ENCODE results near the gene GRB10. TPM values are rescaled to one million over a fixed set of nuclear protein-coding genes. Genes with fewer than 3 reads are reported as not detected.

GRB10 gene
- total and polyA plus RNA-seq, 5 donors from 2014 or later = 0.25 to 2.3 TPM; not detected in 3

GRCh38 chr7:50783303-50783702, 607 bp upstream of the GRB10 start:
- Mint-ChIP-seq H3K4me3 (peak overlapping the region in 2 of 4 donors; percentile 68 to 85), H3K27ac (no peak overlapping the region), H3K9me3 (peaks cover 0 to 13% (median 2%) of the 10 kb centered on the region in 7 donors), H3K36me3 (no peaks in the 10 kb centered on the region), H3K4me1 (peaks cover 0 to 18% (median 8%) of the 10 kb centered on the region in 4 donors), H3K27me3 (peaks cover 63% of the 10 kb centered on the region)
- Histone ChIP-seq H3K4me3 (ENCODE audit: low read depth, low read length) (no peak overlapping the region), H3K27me3 (ENCODE audit: control insufficient read depth, insufficient read depth, low read length) (peaks cover 10% of the 10 kb centered on the region), H3K4me1 (ENCODE audit: control insufficient read depth, insufficient read depth, low read length, poor library complexity, severe bottlenecking) (no peaks in the 10 kb centered on the region), H3K27ac (ENCODE audit: insufficient read depth, low read length, poor library complexity, severe bottlenecking) (no peak overlapping the region), H3K36me3 (ENCODE audit: control insufficient read depth, insufficient read depth, low read length) (no peaks in the 10 kb centered on the region), H3K9me3 (ENCODE audit: control insufficient read depth in 2 of 2, low read length in 2 of 2) (peaks cover 0 to 1% of the 10 kb centered on the region in 2 experiments)
- ATAC-seq (ENCODE audit: low read depth in 2 of 2) (no peak), DNase-seq (no peak)

- ATAC-seq (ENCODE audit: low read depth in 2 of 2) (no peak), DNase-seq (no peak)
- no peaks in the 10 kb centered on the region for H3K9me3 ChIP-seq (ENCODE audit: control insufficient read depth in 2 of 2, low read length in 2 of 2)
- Mint-ChIP-seq H3K36me3 (no peaks in the 10 kb centered on the region), H3K27me3 (peaks cover 48% of the 10 kb centered on the region), H3K9me3 (peaks cover 0 to 3% (median 0%) of the 10 kb centered on the region in 7 donors), H3K27ac (no peak overlapping the region), H3K4me1 (peaks cover 0 to 18% (median 8%) of the 10 kb centered on the region in 4 donors), H3K4me3 (peak overlapping the region in 2 of 4 donors; percentile 5 to 69)
- H3K27me3 ChIP-seq (ENCODE audit: control insufficient read depth, insufficient read depth, low read length) = peaks cover 10% of the 10 kb centered on the region
- H3K27ac ChIP-seq (ENCODE audit: insufficient read depth, low read length, poor library complexity, severe bottlenecking) = no peak overlapping the region
- H3K4me1 ChIP-seq (ENCODE audit: control insufficient read depth, insufficient read depth, low read length, poor library complexity, severe bottlenecking) = no peaks in the 10 kb centered on the region
- H3K36me3 ChIP-seq (ENCODE audit: control insufficient read depth, insufficient read depth, low read length) = no peaks in the 10 kb centered on the region
- H3K4me3 ChIP-seq (ENCODE audit: low read depth, low read length) = no peak overlapping the region
Observed at GRCh38 chr7:50781381-50782293, 1.1 kb downstream of the GRB10 start.

- Histone ChIP-seq H3K4me1 (ENCODE audit: control insufficient read depth, insufficient read depth, low read length, poor library complexity, severe bottlenecking) (no peaks in the 10 kb centered on the region), H3K27ac (ENCODE audit: insufficient read depth, low read length, poor library complexity, severe bottlenecking) (no peak overlapping the region), H3K36me3 (ENCODE audit: control insufficient read depth, insufficient read depth, low read length) (no peaks in the 10 kb centered on the region), H3K9me3 (ENCODE audit: control insufficient read depth in 2 of 2, low read length in 2 of 2) (no peaks in the 10 kb centered on the region), H3K27me3 (ENCODE audit: control insufficient read depth, insufficient read depth, low read length) (peaks cover 10% of the 10 kb centered on the region), H3K4me3 (ENCODE audit: low read depth, low read length) (no peak overlapping the region)
- no peaks in the 10 kb centered on the region for H3K36me3 Mint-ChIP-seq
- ATAC-seq (ENCODE audit: low read depth in 2 of 2) = no peak
- no peak overlapping the region for H3K27ac Mint-ChIP-seq
- H3K27me3 Mint-ChIP-seq = peaks cover 39% of the 10 kb centered on the region
- DNase-seq = no peak
- peaks cover 0 to 18% (median 8%) of the 10 kb centered on the region in 4 donors for H3K4me1 Mint-ChIP-seq
- no peak overlapping the region for H3K4me3 Mint-ChIP-seq
- peaks cover 0 to 3% (median 0%) of the 10 kb centered on the region in 7 donors for H3K9me3 Mint-ChIP-seq
Observed at GRCh38 chr7:50780436-50780835, 2.3 kb downstream of the GRB10 start.

GRCh38 chr7:50779427-50779826, 3.3 kb downstream of the GRB10 start:
- Mint-ChIP-seq H3K9me3 (peaks cover 0 to 3% (median 0%) of the 10 kb centered on the region in 7 donors), H3K4me1 (peaks cover 0 to 18% (median 8%) of the 10 kb centered on the region in 4 donors), H3K4me3 (no peak overlapping the region), H3K27ac (peak overlapping the region in 1 of 3 donors; percentile 12), H3K27me3 (peaks cover 32% of the 10 kb centered on the region), H3K36me3 (no peaks in the 10 kb centered on the region)
- Histone ChIP-seq H3K4me1 (ENCODE audit: control insufficient read depth, insufficient read depth, low read length, poor library complexity, severe bottlenecking) (no peaks in the 10 kb centered on the region), H3K27ac (ENCODE audit: insufficient read depth, low read length, poor library complexity, severe bottlenecking) (no peak overlapping the region), H3K27me3 (ENCODE audit: control insufficient read depth, insufficient read depth, low read length) (peaks cover 6% of the 10 kb centered on the region), H3K36me3 (ENCODE audit: control insufficient read depth, insufficient read depth, low read length) (no peaks in the 10 kb centered on the region), H3K9me3 (ENCODE audit: control insufficient read depth in 2 of 2, low read length in 2 of 2) (no peaks in the 10 kb centered on the region), H3K4me3 (ENCODE audit: low read depth, low read length) (no peak overlapping the region)
- ATAC-seq (ENCODE audit: low read depth in 2 of 2) = no peak
- no peak for DNase-seq

- ATAC-seq (ENCODE audit: low read depth in 2 of 2) = no peak
- peaks cover 0 to 1% (median 0%) of the 10 kb centered on the region in 7 donors for H3K9me3 Mint-ChIP-seq
Observed at GRCh38 chr7:50778189-50778588, 4.5 kb downstream of the GRB10 start.

GRCh38 chr7:50775836-50776235, 6.9 kb downstream of the GRB10 start:
- Mint-ChIP-seq H3K4me1 (peaks cover 0 to 1% (median 0%) of the 10 kb centered on the region in 4 donors), H3K36me3 (no peaks in the 10 kb centered on the region), H3K9me3 (peaks cover 0 to 5% (median 0%) of the 10 kb centered on the region in 7 donors), H3K4me3 (no peak overlapping the region), H3K27ac (no peak overlapping the region), H3K27me3 (peaks cover 23% of the 10 kb centered on the region)
- DNase-seq = no peak
- Histone ChIP-seq H3K27me3 (ENCODE audit: control insufficient read depth, insufficient read depth, low read length) (peaks cover 3% of the 10 kb centered on the region), H3K36me3 (ENCODE audit: control insufficient read depth, insufficient read depth, low read length) (no peaks in the 10 kb centered on the region), H3K4me1 (ENCODE audit: control insufficient read depth, insufficient read depth, low read length, poor library complexity, severe bottlenecking) (no peaks in the 10 kb centered on the region), H3K4me3 (ENCODE audit: low read depth, low read length) (no peak overlapping the region), H3K9me3 (ENCODE audit: control insufficient read depth in 2 of 2, low read length in 2 of 2) (no peaks in the 10 kb centered on the region), H3K27ac (ENCODE audit: insufficient read depth, low read length, poor library complexity, severe bottlenecking) (no peak overlapping the region)
- ATAC-seq (ENCODE audit: low read depth in 2 of 2) = no peak

More at GRCh38 chr7:50778189-50778588, 4.5 kb downstream of the GRB10 start:
- Histone ChIP-seq H3K4me1 (ENCODE audit: control insufficient read depth, insufficient read depth, low read length, poor library complexity, severe bottlenecking) (no peaks in the 10 kb centered on the region), H3K27me3 (ENCODE audit: control insufficient read depth, insufficient read depth, low read length) (peaks cover 4% of the 10 kb centered on the region), H3K9me3 (ENCODE audit: control insufficient read depth in 2 of 2, low read length in 2 of 2) (no peaks in the 10 kb centered on the region), H3K36me3 (ENCODE audit: control insufficient read depth, insufficient read depth, low read length) (no peaks in the 10 kb centered on the region), H3K27ac (ENCODE audit: insufficient read depth, low read length, poor library complexity, severe bottlenecking) (no peak overlapping the region), H3K4me3 (ENCODE audit: low read depth, low read length) (no peak overlapping the region)
- Mint-ChIP-seq H3K36me3 (no peaks in the 10 kb centered on the region), H3K4me3 (no peak overlapping the region), H3K27ac (no peak overlapping the region), H3K27me3 (peaks cover 22% of the 10 kb centered on the region), H3K4me1 (peaks cover 0 to 15% (median 2%) of the 10 kb centered on the region in 4 donors)
- no peak for DNase-seq

GRCh38 chr7:50775231-50775630, 7.5 kb downstream of the GRB10 start:
- Mint-ChIP-seq H3K4me3 (no peak overlapping the region), H3K27ac (no peak overlapping the region), H3K36me3 (no peaks in the 10 kb centered on the region), H3K27me3 (peaks cover 21% of the 10 kb centered on the region), H3K9me3 (peaks cover 0 to 5% (median 0%) of the 10 kb centered on the region in 7 donors), H3K4me1 (no peaks in the 10 kb centered on the region)
- H3K27ac ChIP-seq (ENCODE audit: insufficient read depth, low read length, poor library complexity, severe bottlenecking) = no peak overlapping the region
- H3K4me3 ChIP-seq (ENCODE audit: low read depth, low read length) = no peak overlapping the region
- no peaks in the 10 kb centered on the region for H3K27me3 ChIP-seq (ENCODE audit: control insufficient read depth, insufficient read depth, low read length)
- ATAC-seq (ENCODE audit: low read depth in 2 of 2) = no peak
- H3K4me1 ChIP-seq (ENCODE audit: control insufficient read depth, insufficient read depth, low read length, poor library complexity, severe bottlenecking) = no peaks in the 10 kb centered on the region
- no peak for DNase-seq
- H3K36me3 ChIP-seq (ENCODE audit: control insufficient read depth, insufficient read depth, low read length) = no peaks in the 10 kb centered on the region
- H3K9me3 ChIP-seq (ENCODE audit: control insufficient read depth in 2 of 2, low read length in 2 of 2) = no peaks in the 10 kb centered on the region
